ENCODE results near the gene MAPK8. TPM values are rescaled to one million over a fixed set of nuclear protein-coding genes. Genes with fewer than 3 reads are reported as not detected.
A peak's percentile ranks its signal among the peaks of the same experiment; 100 is the strongest.

The MAPK8 gene
- total and polyA plus RNA-seq, 9 of the 15 experiments (the other 6 are each of a cell fraction or from before 2014, with no cell fraction given) = 6.4 to 159 (median 71.0) TPM

DNA sequence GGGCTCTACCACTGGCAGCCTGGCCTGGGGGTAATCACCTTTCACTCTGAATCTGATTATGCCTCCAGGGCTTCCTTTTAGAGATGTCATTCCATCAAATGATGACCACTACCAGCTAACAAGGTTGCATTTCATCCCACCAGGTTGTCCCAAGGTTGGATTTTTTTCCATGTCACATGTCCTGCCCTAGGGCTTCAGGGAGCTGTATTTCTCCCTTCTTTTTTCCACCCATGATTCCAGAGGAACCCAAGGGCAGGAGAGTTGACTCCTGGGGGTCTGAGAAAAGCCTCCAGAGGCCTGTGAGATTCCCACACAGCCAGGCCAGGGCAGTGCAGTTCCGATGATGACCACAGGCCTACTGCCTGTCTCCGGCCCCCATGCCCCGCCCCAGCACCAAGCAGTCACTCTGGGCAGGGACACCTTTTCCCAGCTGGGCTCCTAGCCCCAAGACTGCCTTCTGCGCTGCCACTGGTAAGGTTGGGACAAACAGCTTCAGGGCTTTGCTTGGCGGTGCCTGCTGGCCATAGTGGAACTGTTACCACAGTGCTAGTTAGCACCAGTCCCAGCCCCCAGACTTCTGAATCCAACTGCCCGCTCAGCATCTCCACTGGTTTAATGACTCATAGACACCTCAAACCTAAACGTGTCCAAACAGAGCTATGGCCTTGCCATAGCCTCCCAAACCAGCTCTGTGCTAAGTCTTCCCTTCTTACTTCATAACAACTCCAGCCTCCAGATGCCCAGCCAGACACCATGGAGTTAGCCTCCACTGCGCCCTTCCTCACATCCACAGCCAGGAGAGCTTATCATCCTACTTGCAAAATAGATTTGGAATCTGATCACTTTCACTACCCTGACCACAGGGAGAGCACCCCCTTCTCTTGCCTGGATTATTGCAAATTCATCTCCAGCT, 164.7 kb downstream of the MAPK8 start (continued):
- TF ChIP-seq, protein P1, sequence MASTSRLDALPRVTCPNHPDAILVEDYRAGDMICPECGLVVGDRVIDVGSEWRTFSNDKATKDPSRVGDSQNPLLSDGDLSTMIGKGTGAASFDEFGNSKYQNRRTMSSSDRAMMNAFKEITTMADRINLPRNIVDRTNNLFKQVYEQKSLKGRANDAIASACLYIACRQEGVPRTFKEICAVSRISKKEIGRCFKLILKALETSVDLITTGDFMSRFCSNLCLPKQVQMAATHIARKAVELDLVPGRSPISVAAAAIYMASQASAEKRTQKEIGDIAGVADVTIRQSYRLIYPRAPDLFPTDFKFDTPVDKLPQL (IDR thresholded peaks at IDR 0.05; ENCODE audit: extremely low read depth, insufficient read length) = no peak
- TF ChIP-seq CXXC5 (CRISPR knock-in tag; IDR thresholded peaks at IDR 0.05) = peak; percentile 52; the same call in 1 of the 2 replicates
- peak; percentile 88 for TF ChIP-seq ZNF311 (CRISPR knock-in tag; IDR thresholded peaks at IDR 0.05)
- no peak for TF ChIP-seq NR2C2 (CRISPR knock-in tag; IDR thresholded peaks at IDR 0.05)
- no peak for TF ChIP-seq NR2C2 (tag; IDR thresholded peaks at IDR 0.05)
- TF ChIP-seq POLR2G (IDR thresholded peaks at IDR 0.05; ENCODE audit: low read depth, low read length) = peak; percentile 47; the same call in 1 of the 2 replicates
- TF ChIP-seq SIRT6 (IDR thresholded peaks at IDR 0.05; ENCODE audit: low read depth, low read length) = no peak
- TF ChIP-seq, protein P2, sequence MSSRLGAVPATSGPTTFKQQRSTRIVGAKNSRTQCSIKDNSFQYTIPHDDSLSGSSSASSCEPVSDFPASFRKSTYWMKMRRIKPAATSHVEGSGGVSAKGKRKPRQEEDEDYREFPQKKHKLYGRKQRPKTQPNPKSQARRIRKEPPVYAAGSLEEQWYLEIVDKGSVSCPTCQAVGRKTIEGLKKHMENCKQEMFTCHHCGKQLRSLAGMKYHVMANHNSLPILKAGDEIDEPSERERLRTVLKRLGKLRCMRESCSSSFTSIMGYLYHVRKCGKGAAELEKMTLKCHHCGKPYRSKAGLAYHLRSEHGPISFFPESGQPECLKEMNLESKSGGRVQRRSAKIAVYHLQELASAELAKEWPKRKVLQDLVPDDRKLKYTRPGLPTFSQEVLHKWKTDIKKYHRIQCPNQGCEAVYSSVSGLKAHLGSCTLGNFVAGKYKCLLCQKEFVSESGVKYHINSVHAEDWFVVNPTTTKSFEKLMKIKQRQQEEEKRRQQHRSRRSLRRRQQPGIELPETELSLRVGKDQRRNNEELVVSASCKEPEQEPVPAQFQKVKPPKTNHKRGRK (tag; IDR thresholded peaks at IDR 0.05) = no peak
- TF ChIP-seq ZBTB7A (IDR thresholded peaks at IDR 0.05; ENCODE audit: borderline replicate concordance, control insufficient read depth, low read depth, low read length) = 0 out of 2 replicates have a peak, but pooled peaks have one; percentile 14
- TF ChIP-seq SMARCE1 (IDR thresholded peaks at IDR 0.05) = 0 out of 2 replicates have a peak, but pooled peaks have one; percentile 13
- no peak for TF ChIP-seq JUN (IDR thresholded peaks at IDR 0.05; ENCODE audit: borderline replicate concordance, low read depth, low read length)
- no peak for TF ChIP-seq JUN (CRISPR knock-in tag; IDR thresholded peaks at IDR 0.05; ENCODE audit: borderline replicate concordance)
- peak; percentile 82; the same call in 1 of the 2 replicates for TF ChIP-seq ZNF644 (tag; IDR thresholded peaks at IDR 0.05; ENCODE audit: low read depth)
- no peak for TF ChIP-seq GATA2 (CRISPR knock-in tag; IDR thresholded peaks at IDR 0.05)
- 0 out of 2 replicates have a peak, but pooled peaks have one; percentile 31 for TF ChIP-seq ZKSCAN1 (IDR thresholded peaks at IDR 0.05; ENCODE audit: low read depth, low read length)
- TF ChIP-seq ZNF507 (tag; conservative IDR thresholded peaks at IDR 0.05) = no peak
- TF ChIP-seq BACH1 (tag; IDR thresholded peaks at IDR 0.05) = peak; percentile 32; the same call in 1 of the 2 replicates
- 0 out of 2 replicates have a peak, but pooled peaks have one; percentile 14 for TF ChIP-seq ZNF79 (CRISPR knock-in tag; IDR thresholded peaks at IDR 0.05; ENCODE audit: low read depth)
- TF ChIP-seq EGR1 (conservative IDR thresholded peaks at IDR 0.05) = no peak
- 0 out of 2 replicates have a peak, but pooled peaks have one; percentile 48 for TF ChIP-seq ZNF717 (CRISPR knock-in tag; IDR thresholded peaks at IDR 0.05)
- TF ChIP-seq, protein P3, sequence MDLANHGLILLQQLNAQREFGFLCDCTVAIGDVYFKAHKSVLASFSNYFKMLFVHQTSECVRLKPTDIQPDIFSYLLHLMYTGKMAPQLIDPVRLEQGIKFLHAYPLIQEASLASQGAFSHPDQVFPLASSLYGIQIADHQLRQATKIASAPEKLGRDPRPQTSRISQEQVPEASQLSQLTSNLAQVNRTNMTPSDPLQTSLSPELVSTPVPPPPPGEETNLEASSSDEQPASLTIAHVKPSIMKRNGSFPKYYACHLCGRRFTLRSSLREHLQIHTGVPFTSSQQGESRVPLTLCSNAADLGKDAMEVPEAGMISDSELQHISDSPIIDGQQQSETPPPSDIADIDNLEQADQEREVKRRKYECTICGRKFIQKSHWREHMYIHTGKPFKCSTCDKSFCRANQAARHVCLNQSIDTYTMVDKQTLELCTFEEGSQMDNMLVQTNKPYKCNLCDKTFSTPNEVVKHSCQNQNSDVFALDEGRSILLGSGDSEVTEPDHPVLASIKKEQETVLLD (IDR thresholded peaks at IDR 0.05) = peak; percentile 27; the same call in 1 of the 2 replicates
- no peak for TF ChIP-seq ZNF75A (CRISPR knock-in tag; IDR thresholded peaks at IDR 0.05)
- TF ChIP-seq, protein P4, sequence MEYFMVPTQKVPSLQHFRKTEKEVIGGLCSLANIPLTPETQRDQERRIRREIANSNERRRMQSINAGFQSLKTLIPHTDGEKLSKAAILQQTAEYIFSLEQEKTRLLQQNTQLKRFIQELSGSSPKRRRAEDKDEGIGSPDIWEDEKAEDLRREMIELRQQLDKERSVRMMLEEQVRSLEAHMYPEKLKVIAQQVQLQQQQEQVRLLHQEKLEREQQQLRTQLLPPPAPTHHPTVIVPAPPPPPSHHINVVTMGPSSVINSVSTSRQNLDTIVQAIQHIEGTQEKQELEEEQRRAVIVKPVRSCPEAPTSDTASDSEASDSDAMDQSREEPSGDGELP (CRISPR knock-in tag; IDR thresholded peaks at IDR 0.05; ENCODE audit: borderline replicate concordance) = peak; percentile 66; the same call in 1 of the 2 replicates

Measured in K562 (cell line).